ENCODE results near the gene RTEL1.

DNA sequence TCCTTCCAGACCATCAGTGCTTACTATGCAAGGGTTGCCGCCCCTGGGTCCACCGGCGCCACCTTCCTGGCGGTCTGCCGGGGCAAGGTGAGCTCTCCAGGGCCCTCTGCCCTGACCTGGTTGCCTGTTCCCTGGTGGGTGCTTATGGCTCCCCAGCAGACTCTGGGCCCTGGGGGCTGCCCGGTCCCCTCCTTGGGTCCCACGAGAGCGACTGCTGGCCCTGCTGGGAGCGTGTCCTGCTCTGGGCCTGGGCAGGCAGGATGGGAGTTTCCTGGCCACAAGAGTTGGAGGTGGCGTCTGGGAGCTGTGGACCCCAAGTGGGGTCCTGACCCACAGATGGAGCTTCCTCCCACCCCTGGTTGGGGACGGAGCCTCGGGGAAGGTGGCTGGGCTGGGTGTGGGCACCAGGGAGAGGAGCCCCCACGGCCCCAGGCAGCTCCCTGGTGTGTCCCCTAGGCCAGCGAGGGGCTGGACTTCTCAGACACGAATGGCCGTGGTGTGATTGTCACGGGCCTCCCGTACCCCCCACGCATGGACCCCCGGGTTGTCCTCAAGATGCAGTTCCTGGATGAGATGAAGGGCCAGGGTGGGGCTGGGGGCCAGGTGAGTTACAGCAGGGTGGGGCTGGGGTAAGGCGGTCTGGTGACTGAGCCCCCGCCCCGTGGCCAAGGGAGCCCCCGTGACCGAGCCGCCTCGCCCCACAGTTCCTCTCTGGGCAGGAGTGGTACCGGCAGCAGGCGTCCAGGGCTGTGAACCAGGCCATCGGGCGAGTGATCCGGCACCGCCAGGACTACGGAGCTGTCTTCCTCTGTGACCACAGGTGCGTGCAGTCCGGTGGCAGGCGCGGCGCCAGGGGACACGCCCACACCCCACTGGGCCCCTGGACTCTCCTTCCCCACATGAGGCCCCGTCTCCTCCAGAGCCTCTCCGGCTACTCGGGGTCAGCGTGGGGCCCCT, 31.2 kb downstream of the RTEL1 start:
- no peak for TF ChIP-seq ZNF610 (tag by site-specific recombination; IDR thresholded peaks at IDR 0.05; ENCODE audit: borderline replicate concordance)
- TF ChIP-seq YY1 (tag by site-specific recombination; IDR thresholded peaks at IDR 0.05), result no peak
- TF ChIP-seq, protein P1, sequence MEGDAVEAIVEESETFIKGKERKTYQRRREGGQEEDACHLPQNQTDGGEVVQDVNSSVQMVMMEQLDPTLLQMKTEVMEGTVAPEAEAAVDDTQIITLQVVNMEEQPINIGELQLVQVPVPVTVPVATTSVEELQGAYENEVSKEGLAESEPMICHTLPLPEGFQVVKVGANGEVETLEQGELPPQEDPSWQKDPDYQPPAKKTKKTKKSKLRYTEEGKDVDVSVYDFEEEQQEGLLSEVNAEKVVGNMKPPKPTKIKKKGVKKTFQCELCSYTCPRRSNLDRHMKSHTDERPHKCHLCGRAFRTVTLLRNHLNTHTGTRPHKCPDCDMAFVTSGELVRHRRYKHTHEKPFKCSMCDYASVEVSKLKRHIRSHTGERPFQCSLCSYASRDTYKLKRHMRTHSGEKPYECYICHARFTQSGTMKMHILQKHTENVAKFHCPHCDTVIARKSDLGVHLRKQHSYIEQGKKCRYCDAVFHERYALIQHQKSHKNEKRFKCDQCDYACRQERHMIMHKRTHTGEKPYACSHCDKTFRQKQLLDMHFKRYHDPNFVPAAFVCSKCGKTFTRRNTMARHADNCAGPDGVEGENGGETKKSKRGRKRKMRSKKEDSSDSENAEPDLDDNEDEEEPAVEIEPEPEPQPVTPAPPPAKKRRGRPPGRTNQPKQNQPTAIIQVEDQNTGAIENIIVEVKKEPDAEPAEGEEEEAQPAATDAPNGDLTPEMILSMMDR (tag by site-specific recombination; IDR thresholded peaks at IDR 0.05), result no peak
- TF ChIP-seq, protein P2, sequence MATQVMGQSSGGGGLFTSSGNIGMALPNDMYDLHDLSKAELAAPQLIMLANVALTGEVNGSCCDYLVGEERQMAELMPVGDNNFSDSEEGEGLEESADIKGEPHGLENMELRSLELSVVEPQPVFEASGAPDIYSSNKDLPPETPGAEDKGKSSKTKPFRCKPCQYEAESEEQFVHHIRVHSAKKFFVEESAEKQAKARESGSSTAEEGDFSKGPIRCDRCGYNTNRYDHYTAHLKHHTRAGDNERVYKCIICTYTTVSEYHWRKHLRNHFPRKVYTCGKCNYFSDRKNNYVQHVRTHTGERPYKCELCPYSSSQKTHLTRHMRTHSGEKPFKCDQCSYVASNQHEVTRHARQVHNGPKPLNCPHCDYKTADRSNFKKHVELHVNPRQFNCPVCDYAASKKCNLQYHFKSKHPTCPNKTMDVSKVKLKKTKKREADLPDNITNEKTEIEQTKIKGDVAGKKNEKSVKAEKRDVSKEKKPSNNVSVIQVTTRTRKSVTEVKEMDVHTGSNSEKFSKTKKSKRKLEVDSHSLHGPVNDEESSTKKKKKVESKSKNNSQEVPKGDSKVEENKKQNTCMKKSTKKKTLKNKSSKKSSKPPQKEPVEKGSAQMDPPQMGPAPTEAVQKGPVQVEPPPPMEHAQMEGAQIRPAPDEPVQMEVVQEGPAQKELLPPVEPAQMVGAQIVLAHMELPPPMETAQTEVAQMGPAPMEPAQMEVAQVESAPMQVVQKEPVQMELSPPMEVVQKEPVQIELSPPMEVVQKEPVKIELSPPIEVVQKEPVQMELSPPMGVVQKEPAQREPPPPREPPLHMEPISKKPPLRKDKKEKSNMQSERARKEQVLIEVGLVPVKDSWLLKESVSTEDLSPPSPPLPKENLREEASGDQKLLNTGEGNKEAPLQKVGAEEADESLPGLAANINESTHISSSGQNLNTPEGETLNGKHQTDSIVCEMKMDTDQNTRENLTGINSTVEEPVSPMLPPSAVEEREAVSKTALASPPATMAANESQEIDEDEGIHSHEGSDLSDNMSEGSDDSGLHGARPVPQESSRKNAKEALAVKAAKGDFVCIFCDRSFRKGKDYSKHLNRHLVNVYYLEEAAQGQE (tag by site-specific recombination; IDR thresholded peaks at IDR 0.05), result no peak
- no peak for TF ChIP-seq ZBTB49 (tag by site-specific recombination; IDR thresholded peaks at IDR 0.05; ENCODE audit: low read depth)
- no peak for TF ChIP-seq IKZF3 (tag by site-specific recombination; IDR thresholded peaks at IDR 0.05)
- no peak for TF ChIP-seq ZSCAN4 (tag by site-specific recombination; IDR thresholded peaks at IDR 0.05)
- no peak for TF ChIP-seq ZNF776 (tag by site-specific recombination; IDR thresholded peaks at IDR 0.05; ENCODE audit: borderline replicate concordance)
- no peak for TF ChIP-seq TCF7L2 (IDR thresholded peaks at IDR 0.05; ENCODE audit: borderline replicate concordance, low read depth, low read length)
- no peak for TF ChIP-seq ZSCAN30 (tag by site-specific recombination; IDR thresholded peaks at IDR 0.05)
- TF ChIP-seq ZNF423 (tag by site-specific recombination; IDR thresholded peaks at IDR 0.05), result no peak
- TF ChIP-seq MEIS1 (CRISPR knock-in tag; IDR thresholded peaks at IDR 0.05; ENCODE audit: borderline replicate concordance), result no peak
- no peak for TF ChIP-seq ZNF521 (tag by site-specific recombination; IDR thresholded peaks at IDR 0.05)

All from HEK293 (cell line).